HepG2 (cell line): Measurements from ENCODE around the gene AKAP10. TPM values are rescaled to one million over a fixed set of nuclear protein-coding genes. Genes with fewer than 3 reads are reported as not detected.

ENCODE experiments used
- CEBPB ChIP-seq: IDR thresholded peaks from 2 replicates; pipeline ENCODE4 v1.6.1; 2011; ENCODE audit warnings: low read depth, low read length, improper control_type of control experiment, borderline replicate concordance
- FOXA1 ChIP-seq, 2 experiments: fragments of 450-650 bp in 1 of 2; sonication (generic) in 1 of 2; formaldehyde crosslinking in 1 of 2; IDR thresholded peaks; 2 replicates each; pipeline versions ENCODE4 v1.4.0 to v1.6.1; 2016 to 2020; ENCODE audit warnings: missing genetic modification reagents in 1 of 2
- HMG20B ChIP-seq: conservative IDR thresholded peaks from 2 replicates; pipeline ENCODE4 v1.6.1; 2016; ENCODE audit warnings: missing genetic modification reagents, missing compliant biosample characterization
- KDM5B ChIP-seq: sonication (generic); formaldehyde crosslinking; IDR thresholded peaks from 2 replicates; pipeline ENCODE4 v1.4.0; 2020; ENCODE audit warnings: missing genetic modification reagents, mild to moderate bottlenecking, borderline replicate concordance
- SMYD3 ChIP-seq: sonication (generic); formaldehyde crosslinking; IDR thresholded peaks from 2 replicates; pipeline ENCODE4 v1.8.1; 2023; ENCODE audit warnings: mild to moderate bottlenecking, missing genetic modification reagents
- SOX6 ChIP-seq, 2 experiments: fragments of 450-650 bp in 1 of 2; sonication (generic) in 1 of 2; formaldehyde crosslinking in 1 of 2; IDR thresholded peaks; 2 replicates each; pipeline versions ENCODE4 v1.4.0 to v1.6.1; 2017 to 2020; ENCODE audit warnings: antibody characterized with exemption in 1 of 2, mild to moderate bottlenecking in 1 of 2, missing genetic modification reagents in 1 of 2
- STAG1 ChIP-seq: sonication (generic); formaldehyde crosslinking; IDR thresholded peaks from 2 replicates; pipeline ENCODE4 v1.4.0; 2020; ENCODE audit warnings: missing genetic modification reagents
- polyA plus RNA-seq, 8 experiments: library from polyadenylated mRNA; depleted of rRNA in 3 of 8; stranded (reverse) in 7 of 8; unstranded in 1 of 8; fragments of >200 nt; fragmentation: Illumina TruSeq in 4 of 8; extraction: Trizol in 4 of 8; gene quantifications; 2 replicates each; pipeline versions ENCODE4 v1.2.1 to v1.2.3, GENCODE V29; 2011 to 2016; ENCODE audit warnings: low read depth in 4 of 8, missing spikeins in 1 of 8, mixed read lengths in 1 of 8; ENCODE audit not compliant: insufficient read depth in 1 of 8
- total RNA-seq, 5 experiments: library from RNA; depleted of rRNA; stranded (reverse); fragments of >200 nt; fragmentation: Illumina TruSeq; extraction: Trizol; gene quantifications; 2 replicates each; pipeline ENCODE4 v1.2.3, GENCODE V29; 2016; ENCODE audit warnings: low read depth in 1 of 5
- TF ChIP-seq, protein P1 (sequence below): IDR thresholded peaks from 2 replicates; pipeline ENCODE4 v1.6.1; 2016; ENCODE audit warnings: low read depth, missing genetic modification reagents, missing compliant biosample characterization
- TF ChIP-seq, protein P2 (sequence below): IDR thresholded peaks from 2 replicates; pipeline ENCODE4 v1.4.0; 2020; ENCODE audit warnings: mild to moderate bottlenecking, missing genetic modification reagents

Gene AKAP10
- total and polyA plus RNA-seq, 2 of the 13 experiments (the other 11 are each of a cell fraction or from before 2014, with no cell fraction given): 17.6 to 21.7 TPM

DNA sequence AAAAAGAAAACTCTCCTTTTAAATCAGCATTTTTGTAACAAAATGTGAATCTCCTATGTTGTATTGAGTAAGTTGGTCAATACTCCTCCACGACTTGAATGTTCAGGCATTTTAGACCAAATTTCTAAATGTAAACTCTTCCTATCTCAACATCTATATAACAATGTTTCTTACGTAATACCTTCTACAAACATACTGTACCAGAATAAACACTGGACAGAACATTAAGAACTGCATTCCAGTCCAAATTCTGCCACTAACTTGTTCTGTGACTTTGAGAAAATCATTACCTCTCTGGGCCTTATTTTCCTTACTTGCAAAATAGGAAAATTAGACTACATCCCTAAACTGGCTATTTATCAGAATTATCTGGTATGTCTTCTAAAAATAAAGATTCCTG is 40.1 kb downstream of the AKAP10 start (continued):
- no peak for TF ChIP-seq SOX6 (IDR thresholded peaks at IDR 0.05)
- peak; percentile 40; the same call in 1 of the 2 replicates for TF ChIP-seq SOX6 (CRISPR knock-in tag; IDR thresholded peaks at IDR 0.05)
- TF ChIP-seq, protein P1, sequence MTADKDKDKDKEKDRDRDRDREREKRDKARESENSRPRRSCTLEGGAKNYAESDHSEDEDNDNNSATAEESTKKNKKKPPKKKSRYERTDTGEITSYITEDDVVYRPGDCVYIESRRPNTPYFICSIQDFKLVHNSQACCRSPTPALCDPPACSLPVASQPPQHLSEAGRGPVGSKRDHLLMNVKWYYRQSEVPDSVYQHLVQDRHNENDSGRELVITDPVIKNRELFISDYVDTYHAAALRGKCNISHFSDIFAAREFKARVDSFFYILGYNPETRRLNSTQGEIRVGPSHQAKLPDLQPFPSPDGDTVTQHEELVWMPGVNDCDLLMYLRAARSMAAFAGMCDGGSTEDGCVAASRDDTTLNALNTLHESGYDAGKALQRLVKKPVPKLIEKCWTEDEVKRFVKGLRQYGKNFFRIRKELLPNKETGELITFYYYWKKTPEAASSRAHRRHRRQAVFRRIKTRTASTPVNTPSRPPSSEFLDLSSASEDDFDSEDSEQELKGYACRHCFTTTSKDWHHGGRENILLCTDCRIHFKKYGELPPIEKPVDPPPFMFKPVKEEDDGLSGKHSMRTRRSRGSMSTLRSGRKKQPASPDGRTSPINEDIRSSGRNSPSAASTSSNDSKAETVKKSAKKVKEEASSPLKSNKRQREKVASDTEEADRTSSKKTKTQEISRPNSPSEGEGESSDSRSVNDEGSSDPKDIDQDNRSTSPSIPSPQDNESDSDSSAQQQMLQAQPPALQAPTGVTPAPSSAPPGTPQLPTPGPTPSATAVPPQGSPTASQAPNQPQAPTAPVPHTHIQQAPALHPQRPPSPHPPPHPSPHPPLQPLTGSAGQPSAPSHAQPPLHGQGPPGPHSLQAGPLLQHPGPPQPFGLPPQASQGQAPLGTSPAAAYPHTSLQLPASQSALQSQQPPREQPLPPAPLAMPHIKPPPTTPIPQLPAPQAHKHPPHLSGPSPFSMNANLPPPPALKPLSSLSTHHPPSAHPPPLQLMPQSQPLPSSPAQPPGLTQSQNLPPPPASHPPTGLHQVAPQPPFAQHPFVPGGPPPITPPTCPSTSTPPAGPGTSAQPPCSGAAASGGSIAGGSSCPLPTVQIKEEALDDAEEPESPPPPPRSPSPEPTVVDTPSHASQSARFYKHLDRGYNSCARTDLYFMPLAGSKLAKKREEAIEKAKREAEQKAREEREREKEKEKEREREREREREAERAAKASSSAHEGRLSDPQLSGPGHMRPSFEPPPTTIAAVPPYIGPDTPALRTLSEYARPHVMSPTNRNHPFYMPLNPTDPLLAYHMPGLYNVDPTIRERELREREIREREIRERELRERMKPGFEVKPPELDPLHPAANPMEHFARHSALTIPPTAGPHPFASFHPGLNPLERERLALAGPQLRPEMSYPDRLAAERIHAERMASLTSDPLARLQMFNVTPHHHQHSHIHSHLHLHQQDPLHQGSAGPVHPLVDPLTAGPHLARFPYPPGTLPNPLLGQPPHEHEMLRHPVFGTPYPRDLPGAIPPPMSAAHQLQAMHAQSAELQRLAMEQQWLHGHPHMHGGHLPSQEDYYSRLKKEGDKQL (CRISPR knock-in tag): no peak
- no peak for TF ChIP-seq FOXA1 (IDR thresholded peaks at IDR 0.05)
- 0 out of 2 replicates have a peak, but pooled peaks have one; percentile 33 for TF ChIP-seq FOXA1 (CRISPR knock-in tag; IDR thresholded peaks at IDR 0.05)
- TF ChIP-seq CEBPB: peak; percentile 70
- no peak for TF ChIP-seq KDM5B
- TF ChIP-seq STAG1 (CRISPR knock-in tag): no peak
- no peak for TF ChIP-seq HMG20B
- TF ChIP-seq, protein P2, sequence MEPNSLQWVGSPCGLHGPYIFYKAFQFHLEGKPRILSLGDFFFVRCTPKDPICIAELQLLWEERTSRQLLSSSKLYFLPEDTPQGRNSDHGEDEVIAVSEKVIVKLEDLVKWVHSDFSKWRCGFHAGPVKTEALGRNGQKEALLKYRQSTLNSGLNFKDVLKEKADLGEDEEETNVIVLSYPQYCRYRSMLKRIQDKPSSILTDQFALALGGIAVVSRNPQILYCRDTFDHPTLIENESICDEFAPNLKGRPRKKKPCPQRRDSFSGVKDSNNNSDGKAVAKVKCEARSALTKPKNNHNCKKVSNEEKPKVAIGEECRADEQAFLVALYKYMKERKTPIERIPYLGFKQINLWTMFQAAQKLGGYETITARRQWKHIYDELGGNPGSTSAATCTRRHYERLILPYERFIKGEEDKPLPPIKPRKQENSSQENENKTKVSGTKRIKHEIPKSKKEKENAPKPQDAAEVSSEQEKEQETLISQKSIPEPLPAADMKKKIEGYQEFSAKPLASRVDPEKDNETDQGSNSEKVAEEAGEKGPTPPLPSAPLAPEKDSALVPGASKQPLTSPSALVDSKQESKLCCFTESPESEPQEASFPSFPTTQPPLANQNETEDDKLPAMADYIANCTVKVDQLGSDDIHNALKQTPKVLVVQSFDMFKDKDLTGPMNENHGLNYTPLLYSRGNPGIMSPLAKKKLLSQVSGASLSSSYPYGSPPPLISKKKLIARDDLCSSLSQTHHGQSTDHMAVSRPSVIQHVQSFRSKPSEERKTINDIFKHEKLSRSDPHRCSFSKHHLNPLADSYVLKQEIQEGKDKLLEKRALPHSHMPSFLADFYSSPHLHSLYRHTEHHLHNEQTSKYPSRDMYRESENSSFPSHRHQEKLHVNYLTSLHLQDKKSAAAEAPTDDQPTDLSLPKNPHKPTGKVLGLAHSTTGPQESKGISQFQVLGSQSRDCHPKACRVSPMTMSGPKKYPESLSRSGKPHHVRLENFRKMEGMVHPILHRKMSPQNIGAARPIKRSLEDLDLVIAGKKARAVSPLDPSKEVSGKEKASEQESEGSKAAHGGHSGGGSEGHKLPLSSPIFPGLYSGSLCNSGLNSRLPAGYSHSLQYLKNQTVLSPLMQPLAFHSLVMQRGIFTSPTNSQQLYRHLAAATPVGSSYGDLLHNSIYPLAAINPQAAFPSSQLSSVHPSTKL: no peak
- TF ChIP-seq SMYD3 (CRISPR knock-in tag): no peak
